ENCODE data around the gene ST14.

The ST14 gene

GRCh38 chr11:130131961-130132850 lies 27.4 kb upstream of the ST14 start:
- peak; percentile 72 for DNase-seq (ENCODE audit: low read depth)
- H3K4me3 ChIP-seq (ENCODE audit: control insufficient read depth, low read depth, low read length): no peak overlapping the region
- peak; percentile 82 for TF ChIP-seq CTCF (conservative IDR thresholded peaks at IDR 0.05; ENCODE audit: control insufficient read depth, insufficient read depth, low read depth, low read length)

GRCh38 chr11:130133716-130134115 lies 25.9 kb upstream of the ST14 start:
- no peak for TF ChIP-seq CTCF (conservative IDR thresholded peaks at IDR 0.05; ENCODE audit: control insufficient read depth, insufficient read depth, low read depth, low read length)
- no peak for DNase-seq (ENCODE audit: low read depth)
- H3K4me3 ChIP-seq (ENCODE audit: control insufficient read depth, low read depth, low read length): no peak overlapping the region

GRCh38 chr11:130136107-130136506 lies 23.5 kb upstream of the ST14 start:
- no peak overlapping the region for H3K4me3 ChIP-seq (ENCODE audit: control insufficient read depth, low read depth, low read length)
- no peak for TF ChIP-seq CTCF (conservative IDR thresholded peaks at IDR 0.05; ENCODE audit: control insufficient read depth, insufficient read depth, low read depth, low read length)
- no peak for DNase-seq (ENCODE audit: low read depth)

GRCh38 chr11:130137999-130138398 lies 21.6 kb upstream of the ST14 start:
- no peak for TF ChIP-seq CTCF (conservative IDR thresholded peaks at IDR 0.05; ENCODE audit: control insufficient read depth, insufficient read depth, low read depth, low read length)
- no peak overlapping the region for H3K4me3 ChIP-seq (ENCODE audit: control insufficient read depth, low read depth, low read length)
- DNase-seq (ENCODE audit: low read depth): no peak

- DNase-seq (ENCODE audit: low read depth): no peak
- no peak for TF ChIP-seq CTCF (conservative IDR thresholded peaks at IDR 0.05; ENCODE audit: control insufficient read depth, insufficient read depth, low read depth, low read length)
- no peak overlapping the region for H3K4me3 ChIP-seq (ENCODE audit: control insufficient read depth, low read depth, low read length)
These were observed 20.2 kb upstream of the ST14 start for GRCh38 chr11:130139401-130139800.

- no peak for DNase-seq (ENCODE audit: low read depth)
- no peak overlapping the region for H3K4me3 ChIP-seq (ENCODE audit: control insufficient read depth, low read depth, low read length)
- no peak for TF ChIP-seq CTCF (conservative IDR thresholded peaks at IDR 0.05; ENCODE audit: control insufficient read depth, insufficient read depth, low read depth, low read length)
These were observed 17.8 kb upstream of the ST14 start for GRCh38 chr11:130141561-130142341.
